GM18520 (cell line): ENCODE data around the gene LRRTM1.

ENCODE experiments used
- ATAC-seq: cut with Tn5 transposase; IDR thresholded peaks from one replicate; pipeline ENCODE4 v1.9.1; 2021; ENCODE audit not compliant: unreplicated experiment

Gene LRRTM1, protein sequence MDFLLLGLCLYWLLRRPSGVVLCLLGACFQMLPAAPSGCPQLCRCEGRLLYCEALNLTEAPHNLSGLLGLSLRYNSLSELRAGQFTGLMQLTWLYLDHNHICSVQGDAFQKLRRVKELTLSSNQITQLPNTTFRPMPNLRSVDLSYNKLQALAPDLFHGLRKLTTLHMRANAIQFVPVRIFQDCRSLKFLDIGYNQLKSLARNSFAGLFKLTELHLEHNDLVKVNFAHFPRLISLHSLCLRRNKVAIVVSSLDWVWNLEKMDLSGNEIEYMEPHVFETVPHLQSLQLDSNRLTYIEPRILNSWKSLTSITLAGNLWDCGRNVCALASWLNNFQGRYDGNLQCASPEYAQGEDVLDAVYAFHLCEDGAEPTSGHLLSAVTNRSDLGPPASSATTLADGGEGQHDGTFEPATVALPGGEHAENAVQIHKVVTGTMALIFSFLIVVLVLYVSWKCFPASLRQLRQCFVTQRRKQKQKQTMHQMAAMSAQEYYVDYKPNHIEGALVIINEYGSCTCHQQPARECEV

GRCh38 chr2:80303909-80304837 is at the start of gene LRRTM1:
LRRTM1 (minus strand) TSS chr2:80304752; CDS start chr2:80303819, 933 bp downstream.
- ATAC-seq = no peak

DNA sequence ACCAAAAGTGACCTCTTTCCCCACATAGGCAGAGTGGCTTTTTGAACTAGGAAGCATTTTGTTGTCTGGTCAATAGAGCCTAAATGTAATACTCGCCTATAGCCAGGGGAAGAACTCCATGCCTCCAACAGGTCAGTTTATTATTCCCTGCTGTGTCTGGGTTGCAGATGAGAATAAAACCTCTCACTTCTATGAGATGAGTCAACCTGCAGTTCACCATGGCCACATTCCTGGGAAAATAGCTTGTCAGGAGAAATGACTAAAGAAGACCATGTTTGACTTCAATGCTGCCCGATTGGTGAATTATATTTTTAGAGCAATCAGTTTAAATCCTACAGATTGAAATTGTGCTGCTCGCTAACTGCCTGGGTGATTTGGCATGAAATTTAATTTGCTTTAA is 46.7 kb upstream of the LRRTM1 start:
- no peak for ATAC-seq

DNA sequence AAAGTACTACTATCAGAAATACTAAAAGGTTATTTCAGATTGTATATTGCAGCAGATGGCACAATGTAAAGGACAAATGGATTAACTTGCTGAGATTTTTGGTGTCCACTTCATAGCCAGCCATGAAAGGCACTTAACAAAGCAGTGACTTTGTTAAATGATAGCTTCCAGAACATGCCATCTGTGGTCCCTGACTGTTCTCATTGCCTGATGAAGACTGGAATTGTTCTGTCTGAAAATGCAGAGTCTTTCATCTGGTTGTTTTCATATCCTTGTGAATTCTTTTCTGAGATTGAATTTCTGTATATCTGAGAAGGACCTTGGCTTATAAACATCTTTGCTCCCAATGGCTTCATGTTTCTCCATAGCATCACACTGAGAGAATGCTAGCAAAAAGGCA is 44.4 kb upstream of the LRRTM1 start:
- no peak for ATAC-seq

GRCh38 chr2:80348078-80348477 is 43.5 kb upstream of the LRRTM1 start:
- no peak for ATAC-seq

DNA sequence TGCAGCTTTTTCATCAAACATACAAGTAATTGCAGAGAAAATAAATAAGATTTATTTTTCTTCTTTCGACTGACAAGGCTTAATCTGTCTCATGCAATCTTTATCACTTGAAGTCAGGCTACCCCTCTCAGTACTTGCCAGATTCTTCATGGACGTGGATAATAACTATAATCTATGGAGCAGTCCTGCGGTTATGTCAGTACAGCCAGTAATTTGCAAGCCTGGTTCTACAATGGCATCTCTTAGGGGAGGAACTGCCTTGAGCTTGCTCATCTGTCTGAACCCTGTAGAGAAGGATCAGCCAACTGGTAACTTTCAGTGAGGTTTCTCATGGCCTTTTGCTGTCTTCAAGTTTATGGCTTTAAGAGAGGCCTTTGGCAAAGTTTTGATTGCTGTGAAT is 35.5 kb upstream of the LRRTM1 start:
- ATAC-seq = no peak

DNA sequence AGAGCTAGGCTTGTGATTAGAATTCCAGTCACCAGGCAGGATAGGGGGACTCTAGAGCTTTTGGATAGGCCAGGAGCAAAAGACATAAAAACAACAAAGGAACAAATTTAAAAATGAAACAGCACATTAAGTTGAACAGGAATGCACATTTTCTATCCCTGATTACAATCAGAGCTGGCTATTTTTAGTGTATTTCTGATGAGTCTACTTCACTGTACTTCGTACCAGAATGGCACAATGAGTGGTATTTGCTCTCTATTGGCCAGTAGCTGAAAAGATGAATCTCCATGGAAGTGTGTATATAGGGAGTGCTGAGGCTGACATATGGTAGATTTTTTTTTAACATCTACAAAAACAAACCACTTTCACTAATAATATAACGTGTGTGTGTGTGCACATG is 34.2 kb upstream of the LRRTM1 start:
- ATAC-seq = no peak

DNA sequence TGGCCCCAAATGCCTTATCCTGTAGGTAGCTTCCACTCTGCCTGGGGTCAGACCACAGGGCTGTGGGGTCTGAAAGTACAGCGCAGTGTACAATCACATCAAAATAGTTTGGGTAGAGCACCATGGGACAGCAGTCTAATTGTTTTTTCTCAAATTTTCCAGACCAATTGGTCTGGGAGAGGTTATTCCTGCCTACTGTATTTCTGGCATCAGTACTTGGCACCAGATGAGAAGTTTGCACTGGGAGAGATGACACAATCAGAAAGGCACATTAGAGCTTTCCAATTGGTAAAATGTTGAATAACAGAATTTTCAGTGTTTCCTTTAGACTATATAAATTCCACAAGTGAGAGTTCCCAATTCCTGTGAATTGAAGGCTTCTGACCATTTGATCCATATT is 30.9 kb upstream of the LRRTM1 start:
- no peak for ATAC-seq

GRCh38 chr2:80333886-80334285 is 29.3 kb upstream of the LRRTM1 start:
- no peak for ATAC-seq

DNA sequence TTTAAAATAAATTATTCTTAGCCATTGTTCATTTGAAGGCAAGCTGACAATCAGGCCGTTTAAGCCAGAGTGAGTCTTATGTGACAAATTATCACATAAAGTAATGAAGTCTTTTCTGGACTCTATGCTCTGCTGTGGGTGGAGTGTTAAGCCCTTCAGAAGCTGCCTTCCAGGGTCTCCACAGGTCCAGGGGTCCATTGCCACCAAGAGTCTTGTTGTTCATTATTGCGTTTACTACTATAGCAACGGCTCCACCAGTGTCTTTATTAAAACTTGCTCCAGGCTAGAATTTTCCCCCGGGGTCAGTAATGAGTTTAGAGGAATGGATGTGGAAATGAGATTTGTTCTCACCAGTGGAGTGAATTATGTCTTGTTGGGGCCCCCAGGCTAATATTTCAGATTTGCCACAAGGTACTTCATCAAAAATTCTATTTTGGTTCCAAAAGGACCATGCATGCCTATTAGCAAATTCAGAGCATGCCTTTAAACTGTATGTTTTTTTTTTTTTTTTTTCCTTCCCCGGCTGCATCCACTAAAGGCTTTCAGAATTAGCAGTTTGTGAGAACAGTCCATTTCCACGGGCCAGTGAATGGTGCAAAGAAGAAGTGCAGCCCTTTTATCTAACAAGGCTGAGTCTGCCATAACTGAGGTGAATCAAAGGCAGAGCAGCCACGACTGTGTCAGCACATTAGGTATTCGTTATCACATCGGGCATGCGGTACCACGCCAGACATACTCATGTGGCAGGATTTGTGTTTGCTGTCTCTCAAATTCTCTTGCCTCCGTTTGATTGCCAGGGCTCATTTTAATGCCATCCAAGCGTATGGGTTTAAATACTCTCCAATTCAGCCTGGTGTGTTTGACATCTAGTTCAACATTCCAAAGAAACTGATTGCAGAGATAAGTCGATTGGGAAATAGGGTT is 26.2 kb upstream of the LRRTM1 start:
- no peak for ATAC-seq

DNA sequence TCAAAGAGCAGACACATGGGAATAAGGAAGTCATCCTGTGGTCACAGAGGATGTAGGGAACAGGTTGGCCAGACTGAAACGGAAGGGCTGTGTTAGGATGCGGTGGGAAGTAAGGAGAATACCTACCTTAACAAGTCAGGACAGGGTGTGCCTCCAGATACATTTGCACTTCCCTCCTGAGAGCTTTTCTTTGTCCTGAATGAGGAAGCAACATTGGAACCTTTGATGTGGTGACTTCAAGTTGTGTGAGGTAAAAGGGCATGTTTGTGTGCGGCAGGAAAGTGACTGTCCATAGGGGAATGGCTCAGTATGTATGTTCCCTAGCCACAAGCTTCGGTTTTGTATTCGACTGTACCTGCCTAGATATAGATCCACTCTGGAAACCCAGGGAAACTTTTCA is 24.9 kb upstream of the LRRTM1 start:
- ATAC-seq = no peak

DNA sequence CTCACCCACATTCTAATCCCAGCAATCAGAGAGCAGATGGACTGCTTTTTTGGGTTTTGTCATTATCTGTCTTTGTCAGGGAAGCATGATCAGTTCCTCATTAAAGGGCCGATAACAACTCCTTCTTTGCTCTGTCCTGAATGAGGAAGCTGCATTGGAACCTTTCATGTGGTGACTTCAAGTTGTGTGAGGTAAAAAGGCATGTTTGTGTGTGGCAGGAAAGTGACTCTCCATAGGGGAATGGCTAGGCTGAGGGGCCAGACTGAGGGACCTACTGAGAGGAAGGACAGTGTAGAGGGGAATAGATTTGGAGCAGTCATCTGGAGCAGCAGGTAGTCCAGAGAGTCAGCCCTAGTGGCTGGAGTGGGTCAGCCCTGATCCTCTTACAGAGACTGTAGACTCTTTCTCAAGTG is 23.6 kb upstream of the LRRTM1 start:
- ATAC-seq = no peak

DNA sequence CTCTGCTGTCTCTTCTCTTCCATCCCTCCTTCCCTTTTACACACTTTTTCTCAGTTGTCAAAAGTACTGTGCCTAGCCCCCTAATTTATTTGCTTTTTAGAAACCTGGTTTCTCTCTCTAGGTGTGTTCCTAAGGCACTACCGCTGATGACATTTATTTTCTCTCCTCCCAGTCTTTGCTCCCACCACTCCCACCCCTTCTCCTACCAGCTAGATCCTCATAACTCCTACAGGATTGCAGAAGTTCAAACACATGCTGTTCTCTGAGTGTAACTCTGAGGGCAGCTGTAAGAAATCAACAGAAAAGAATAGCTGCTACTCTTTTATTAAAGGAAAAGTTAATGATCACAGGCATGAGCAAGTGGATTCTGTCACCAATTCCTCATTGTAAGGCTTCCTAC is 22.3 kb upstream of the LRRTM1 start:
- ATAC-seq = no peak

DNA sequence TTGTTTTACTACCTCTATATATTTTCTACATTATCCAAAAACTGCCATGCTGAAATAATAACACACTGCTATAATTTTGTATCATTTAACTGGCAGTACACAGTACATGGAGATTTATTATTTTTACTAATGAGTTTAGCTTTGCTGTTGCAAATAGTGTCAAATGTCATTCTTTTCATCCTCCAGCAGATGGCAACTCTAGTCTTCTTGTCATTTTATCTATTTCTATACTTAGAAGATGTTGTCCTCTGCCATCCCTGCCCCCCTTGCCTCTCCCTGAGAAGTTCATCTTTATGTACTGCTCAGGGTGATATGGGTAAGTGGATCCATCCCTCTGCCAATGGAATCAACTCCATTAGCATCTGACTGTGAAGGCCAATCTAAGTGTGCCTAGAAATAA is 21.7 kb upstream of the LRRTM1 start:
- no peak for ATAC-seq

GRCh38 chr2:80324525-80324924 is 20.0 kb upstream of the LRRTM1 start:
- ATAC-seq = no peak

DNA sequence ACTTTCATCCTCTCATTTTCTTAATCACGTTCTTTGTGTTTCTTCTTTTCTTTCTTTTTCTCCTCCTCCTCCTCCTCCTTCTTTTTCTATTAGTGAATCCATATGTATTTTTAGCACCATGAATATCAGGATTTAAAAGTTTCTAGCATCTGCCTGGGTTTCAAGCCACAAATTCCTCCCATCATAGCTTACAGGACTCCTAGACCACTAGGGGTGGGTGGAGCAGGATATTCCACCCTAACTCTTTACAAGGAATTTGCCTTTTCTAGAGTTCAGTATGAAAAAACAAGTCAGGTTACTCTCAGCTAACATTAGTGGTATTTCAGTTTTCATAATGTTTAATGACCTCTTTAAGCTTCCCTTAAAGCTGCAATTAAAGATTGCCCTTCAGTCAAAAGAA is 19.1 kb upstream of the LRRTM1 start:
- ATAC-seq = no peak

- ATAC-seq = no peak
Observed at GRCh38 chr2:80322958-80323357, 18.4 kb upstream of the LRRTM1 start.

DNA sequence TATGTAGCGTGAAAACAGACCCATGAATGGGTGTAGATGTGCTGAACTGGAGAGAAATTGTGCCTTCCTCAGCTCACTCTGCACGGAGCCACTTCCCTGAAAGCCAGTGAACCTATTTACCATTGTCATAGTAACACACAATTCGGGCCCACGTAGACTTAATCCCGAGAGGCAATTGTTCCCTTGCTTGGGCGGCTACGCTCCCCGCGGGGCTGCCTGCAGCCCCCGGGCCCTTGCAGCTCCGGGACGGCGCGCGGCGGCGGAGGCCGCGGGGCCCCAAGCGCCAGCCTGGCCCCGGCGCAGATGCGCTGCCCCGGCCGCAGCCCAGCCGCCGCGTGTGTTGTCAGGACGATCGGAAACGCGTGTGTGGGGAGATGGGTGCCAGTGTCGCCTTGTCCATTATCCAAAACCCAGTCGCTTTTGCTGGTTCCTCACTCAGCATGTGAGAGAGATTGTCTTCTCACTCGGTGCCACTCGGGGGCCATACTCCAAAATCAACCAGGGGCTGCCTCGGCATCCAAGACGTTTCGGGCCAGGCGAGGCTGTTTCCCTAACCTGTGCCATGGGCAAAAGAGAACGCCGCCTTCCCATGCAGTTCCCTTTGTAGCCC is 17.9 kb upstream of the LRRTM1 start:
- ATAC-seq = no peak

- ATAC-seq = no peak
Observed at GRCh38 chr2:80312282-80312839, 7.8 kb upstream of the LRRTM1 start.

DNA sequence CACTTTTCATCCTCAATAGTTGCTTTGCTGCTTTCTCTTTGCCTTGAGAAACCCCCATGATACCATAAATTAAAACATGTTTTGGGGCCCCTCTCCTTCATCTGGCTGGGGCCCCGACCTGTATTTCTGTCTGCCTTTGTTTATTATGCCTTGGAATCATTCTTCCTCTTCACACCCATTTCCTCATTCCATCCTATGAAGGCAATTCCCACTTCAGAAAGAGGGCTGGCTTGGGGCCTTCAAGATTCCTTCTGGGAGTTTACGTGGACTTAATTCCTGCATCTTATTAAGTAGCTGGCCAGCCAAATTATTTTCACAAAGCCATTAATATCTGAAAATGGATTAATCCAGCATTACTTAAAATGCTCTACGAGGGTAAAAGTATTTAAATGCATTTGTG is 6.8 kb upstream of the LRRTM1 start:
- no peak for ATAC-seq
